ENCODE results near the gene PACSIN1. TPM values are rescaled to one million over a fixed set of nuclear protein-coding genes. Genes with fewer than 3 reads are reported as not detected.

The PACSIN1 gene
- total RNA-seq, 1 experiment from 2014 or later = not detected

DNA sequence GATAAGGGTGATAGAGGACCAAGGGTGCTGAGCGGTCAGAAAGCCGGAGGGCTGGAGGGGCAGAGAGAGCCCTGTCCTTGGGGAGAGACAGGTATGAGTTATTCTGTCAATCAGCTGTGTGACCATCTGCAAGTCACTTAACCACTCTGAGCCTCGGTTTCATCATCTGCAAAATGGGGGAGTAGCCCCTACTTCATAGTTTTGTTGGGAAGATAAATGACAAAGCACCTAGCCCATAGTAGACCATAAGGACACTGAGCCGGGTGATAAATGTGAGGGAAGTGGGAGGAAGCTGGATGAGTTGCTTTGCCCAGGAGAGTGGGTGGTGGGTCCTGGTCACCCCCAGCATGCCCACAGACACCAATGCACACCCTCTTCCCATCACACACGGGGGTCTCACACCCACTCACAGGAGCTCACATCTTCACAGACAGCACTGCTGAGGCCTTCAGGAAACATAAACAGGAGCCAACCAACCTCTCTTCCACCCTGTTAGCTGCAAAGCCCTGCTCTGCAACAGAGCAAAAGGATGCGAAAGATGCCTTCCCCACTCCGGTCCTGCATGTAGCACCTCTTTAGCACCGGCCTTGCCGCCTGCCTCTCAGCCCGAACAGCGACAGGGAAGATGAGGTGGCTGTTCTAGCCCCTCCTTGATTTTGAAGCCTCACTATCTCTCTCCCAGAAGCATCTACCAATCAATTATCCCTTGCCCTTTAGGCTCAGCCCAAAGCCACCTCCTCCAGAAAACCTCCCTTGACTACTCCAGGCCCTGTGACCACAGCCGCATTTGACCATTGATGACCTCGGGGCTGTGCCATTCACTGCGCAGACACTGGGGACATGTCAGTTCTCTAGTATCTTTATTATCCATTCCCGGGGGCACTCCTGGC, 71.3 kb downstream of the PACSIN1 start:
- no peaks in the 10 kb centered on the region for H3K27me3 ChIP-seq (replicated peaks)
- H3K36me3 ChIP-seq = no peaks in the 10 kb centered on the region
- DNase-seq (ENCODE audit: low read depth in 1 of 2, low spot score in 2 of 2) = no peak

DNA sequence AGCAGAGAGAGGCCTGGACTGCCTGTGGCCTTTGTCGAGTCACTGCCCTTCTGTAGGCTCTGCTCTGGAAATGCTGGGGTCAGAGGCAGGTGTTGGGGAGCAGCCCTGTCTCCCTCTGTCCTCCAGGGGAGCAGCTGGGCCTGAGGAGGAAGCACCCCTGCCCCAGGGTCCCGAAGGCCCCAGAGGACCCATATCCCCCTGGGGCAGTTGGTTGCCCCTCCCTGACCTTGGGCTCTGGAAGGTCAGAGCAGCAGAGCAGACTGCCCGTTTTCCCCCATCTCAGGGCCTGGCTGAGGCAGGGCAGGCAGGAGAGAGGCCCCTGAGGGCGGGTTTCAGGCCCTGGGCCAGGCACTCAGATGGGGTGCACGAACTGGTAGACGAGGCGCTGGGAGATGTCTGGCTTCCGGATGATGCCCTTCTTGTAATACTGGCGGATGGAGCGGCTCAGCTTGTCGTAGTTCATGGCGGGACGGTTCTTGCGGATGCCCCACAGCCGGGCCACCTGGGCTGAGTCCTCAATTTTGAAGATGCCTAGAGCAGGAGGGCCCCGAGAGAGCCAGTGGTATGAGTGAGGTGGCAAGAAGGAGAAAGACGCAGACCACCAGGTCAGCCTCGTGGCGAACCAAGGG, 72.2 kb downstream of the PACSIN1 start:
- DNase-seq (ENCODE audit: low read depth in 1 of 2, low spot score in 2 of 2) = no peak
- H3K9me3 ChIP-seq (replicated peaks) = no peaks in the 10 kb centered on the region
- no peak overlapping the region for H3K4me3 ChIP-seq
- H3K27me3 ChIP-seq (replicated peaks) = no peaks in the 10 kb centered on the region
- H3K4me1 ChIP-seq (replicated peaks) = no peaks in the 10 kb centered on the region
- no peak overlapping the region for H3K27ac ChIP-seq
- no peaks in the 10 kb centered on the region for H3K36me3 ChIP-seq

More for the DNA sequence above, 71.3 kb downstream of the PACSIN1 start:
- H3K9me3 ChIP-seq (replicated peaks) = no peaks in the 10 kb centered on the region
- H3K4me3 ChIP-seq = no peak overlapping the region
- no peaks in the 10 kb centered on the region for H3K4me1 ChIP-seq (replicated peaks)
- no peak overlapping the region for H3K27ac ChIP-seq

DNA sequence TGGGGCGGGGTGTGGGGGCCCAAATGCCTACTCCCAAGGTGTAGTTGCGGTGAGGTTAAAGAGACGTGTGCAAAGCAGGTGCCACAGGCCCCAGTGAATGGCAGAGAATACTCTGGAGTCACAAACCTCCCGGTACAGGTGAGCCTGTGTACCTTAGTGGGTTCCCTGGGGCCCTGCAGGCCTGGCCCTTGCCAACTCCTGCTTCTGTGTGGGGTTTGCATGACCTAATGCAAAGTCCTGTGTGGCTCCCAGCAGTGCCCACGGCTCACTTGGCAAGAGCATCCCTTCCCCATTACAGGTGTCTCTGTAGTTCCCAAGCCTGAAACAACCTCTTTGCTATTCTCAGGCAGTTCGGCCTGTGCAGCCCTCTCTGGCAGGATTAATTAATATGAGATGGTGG, 72.7 kb downstream of the PACSIN1 start:
- H3K4me1 ChIP-seq (replicated peaks) = peaks cover 4% of the 10 kb centered on the region
- H3K27ac ChIP-seq = no peak overlapping the region

GRCh38 chr6:34539181-34539580, 73.3 kb downstream of the PACSIN1 start:
- Histone ChIP-seq H3K36me3 (no peaks in the 10 kb centered on the region), H3K27ac (no peak overlapping the region), H3K4me3 (no peak overlapping the region), H3K27me3 (replicated peaks) (no peaks in the 10 kb centered on the region), H3K9me3 (replicated peaks) (no peaks in the 10 kb centered on the region), H3K4me1 (replicated peaks) (peaks cover 9% of the 10 kb centered on the region)
- no peak for DNase-seq (ENCODE audit: low read depth in 1 of 2, low spot score in 2 of 2)

More for the DNA sequence above, 72.7 kb downstream of the PACSIN1 start:
- Histone ChIP-seq H3K27me3 (replicated peaks) (no peaks in the 10 kb centered on the region), H3K9me3 (replicated peaks) (no peaks in the 10 kb centered on the region), H3K36me3 (no peaks in the 10 kb centered on the region), H3K4me3 (no peak overlapping the region)
- DNase-seq (ENCODE audit: low read depth in 1 of 2, low spot score in 2 of 2) = no peak

GRCh38 chr6:34540222-34540621, 74.3 kb downstream of the PACSIN1 start:
- no peaks in the 10 kb centered on the region for H3K27me3 ChIP-seq (replicated peaks)
- H3K4me3 ChIP-seq = no peak overlapping the region
- H3K36me3 ChIP-seq = no peaks in the 10 kb centered on the region
- DNase-seq (ENCODE audit: low read depth in 1 of 2, low spot score in 2 of 2) = no peak
- H3K9me3 ChIP-seq (replicated peaks) = no peaks in the 10 kb centered on the region
- peaks cover 9% of the 10 kb centered on the region for H3K4me1 ChIP-seq (replicated peaks)
- H3K27ac ChIP-seq = no peak overlapping the region

- Histone ChIP-seq H3K27me3 (replicated peaks) (no peaks in the 10 kb centered on the region), H3K36me3 (no peaks in the 10 kb centered on the region)
These were observed 75.0 kb downstream of the PACSIN1 start for GRCh38 chr6:34540841-34541240.

GRCh38 chr6:34543421-34543820, 77.5 kb downstream of the PACSIN1 start:
- H3K27ac ChIP-seq = no peak overlapping the region
- no peaks in the 10 kb centered on the region for H3K27me3 ChIP-seq (replicated peaks)
- DNase-seq (ENCODE audit: low read depth in 1 of 2, low spot score in 2 of 2) = no peak
- H3K4me1 ChIP-seq (replicated peaks) = peaks cover 9% of the 10 kb centered on the region
- H3K4me3 ChIP-seq = no peak overlapping the region
- H3K36me3 ChIP-seq = no peaks in the 10 kb centered on the region
- no peaks in the 10 kb centered on the region for H3K9me3 ChIP-seq (replicated peaks)

More at GRCh38 chr6:34540841-34541240, 75.0 kb downstream of the PACSIN1 start:
- no peak overlapping the region for H3K4me3 ChIP-seq
- no peak overlapping the region for H3K27ac ChIP-seq
- DNase-seq (ENCODE audit: low read depth in 1 of 2, low spot score in 2 of 2) = no peak
- no peaks in the 10 kb centered on the region for H3K9me3 ChIP-seq (replicated peaks)
- H3K4me1 ChIP-seq (replicated peaks) = peaks cover 9% of the 10 kb centered on the region

DNA sequence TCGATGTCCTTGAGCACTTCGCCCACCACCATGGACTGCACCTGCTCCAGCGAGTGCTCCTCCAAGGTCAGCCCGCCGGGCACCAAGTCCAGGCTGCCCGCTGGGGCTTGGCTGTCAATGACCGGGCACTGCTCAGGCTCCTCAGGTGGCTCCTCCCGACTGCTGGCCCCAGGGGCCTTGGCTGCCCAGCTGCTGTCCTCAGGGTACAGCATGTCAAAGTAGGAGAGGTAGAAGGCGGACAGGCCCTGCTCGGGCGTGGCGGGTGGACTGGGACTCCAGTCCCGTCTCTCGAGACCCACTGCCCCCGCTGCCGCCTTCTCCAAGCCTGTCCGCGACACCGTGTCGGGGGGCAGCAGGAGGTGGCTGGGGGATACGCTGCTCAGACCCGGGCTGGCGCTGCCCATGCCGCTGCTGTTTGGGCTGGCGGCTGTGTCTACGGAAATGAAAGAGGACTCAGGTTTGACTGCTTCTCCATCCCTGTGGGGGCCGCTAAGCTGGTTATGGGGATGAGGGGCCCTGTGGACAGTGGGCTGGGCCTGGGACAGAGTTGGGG, 78.3 kb downstream of the PACSIN1 start:
- DNase-seq (ENCODE audit: low read depth in 1 of 2, low spot score in 2 of 2) = no peak
- Histone ChIP-seq H3K27me3 (replicated peaks) (no peaks in the 10 kb centered on the region), H3K27ac (no peak overlapping the region), H3K9me3 (replicated peaks) (no peaks in the 10 kb centered on the region), H3K36me3 (no peaks in the 10 kb centered on the region), H3K4me1 (replicated peaks) (peaks cover 9% of the 10 kb centered on the region), H3K4me3 (no peak overlapping the region)

- H3K4me1 ChIP-seq (replicated peaks) = peaks cover 9% of the 10 kb centered on the region
- H3K36me3 ChIP-seq = no peaks in the 10 kb centered on the region
- no peaks in the 10 kb centered on the region for H3K9me3 ChIP-seq (replicated peaks)
- no peaks in the 10 kb centered on the region for H3K27me3 ChIP-seq (replicated peaks)
- no peak for DNase-seq (ENCODE audit: low read depth in 1 of 2, low spot score in 2 of 2)
- no peak overlapping the region for H3K27ac ChIP-seq
- no peak overlapping the region for H3K4me3 ChIP-seq
These were observed 79.0 kb downstream of the PACSIN1 start for GRCh38 chr6:34544776-34545471.

DNA sequence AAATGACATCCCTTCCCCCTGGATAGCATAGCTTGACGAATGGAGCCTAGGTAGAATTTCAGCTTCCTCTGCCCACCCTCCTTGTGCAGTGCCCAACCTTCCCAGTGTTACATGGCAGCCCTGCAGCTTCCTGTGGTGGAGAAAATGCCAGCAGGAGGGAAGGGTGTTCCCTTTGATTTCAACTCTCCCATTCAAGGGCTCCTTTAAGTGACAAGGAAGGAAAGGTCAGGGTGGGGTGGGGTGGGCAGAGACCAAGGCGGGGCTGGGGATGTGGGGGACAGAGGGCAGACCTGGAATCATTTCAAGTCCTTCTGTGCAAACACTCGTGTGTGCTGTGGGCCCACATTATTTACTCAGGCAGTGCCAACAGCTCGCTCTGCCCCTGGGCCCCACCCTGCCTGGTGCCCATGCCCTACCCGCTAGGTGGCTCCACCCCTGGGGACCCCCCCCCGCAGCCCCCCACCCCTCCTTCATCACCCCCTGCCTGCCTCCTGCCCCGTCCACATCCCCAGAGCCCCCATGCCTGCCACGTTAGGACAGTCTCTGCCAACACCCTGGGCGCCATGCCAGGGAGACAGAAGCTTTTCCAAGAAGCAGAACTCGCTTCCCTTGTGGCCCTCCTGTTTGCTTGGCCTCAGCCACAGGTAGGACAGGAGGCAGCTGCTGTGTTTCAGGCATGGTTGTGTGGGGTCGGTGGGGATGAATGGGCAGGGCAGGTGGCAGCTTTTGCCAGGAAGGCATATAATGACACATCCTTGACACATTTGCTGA, 80.9 kb downstream of the PACSIN1 start:
- Histone ChIP-seq H3K9me3 (replicated peaks) (no peaks in the 10 kb centered on the region), H3K36me3 (no peaks in the 10 kb centered on the region), H3K4me3 (no peak overlapping the region), H3K27me3 (replicated peaks) (no peaks in the 10 kb centered on the region), H3K27ac (no peak overlapping the region), H3K4me1 (replicated peaks) (peaks cover 9% of the 10 kb centered on the region)
- no peak for DNase-seq (ENCODE audit: low read depth in 1 of 2, low spot score in 2 of 2)

- no peaks in the 10 kb centered on the region for H3K27me3 ChIP-seq (replicated peaks)
- peaks cover 9% of the 10 kb centered on the region for H3K4me1 ChIP-seq (replicated peaks)
- no peaks in the 10 kb centered on the region for H3K9me3 ChIP-seq (replicated peaks)
- DNase-seq (ENCODE audit: low read depth in 1 of 2, low spot score in 2 of 2) = no peak
- H3K36me3 ChIP-seq = no peaks in the 10 kb centered on the region
- no peak overlapping the region for H3K27ac ChIP-seq
- H3K4me3 ChIP-seq = no peak overlapping the region
These were observed 82.1 kb downstream of the PACSIN1 start for GRCh38 chr6:34547701-34548644.

DNA sequence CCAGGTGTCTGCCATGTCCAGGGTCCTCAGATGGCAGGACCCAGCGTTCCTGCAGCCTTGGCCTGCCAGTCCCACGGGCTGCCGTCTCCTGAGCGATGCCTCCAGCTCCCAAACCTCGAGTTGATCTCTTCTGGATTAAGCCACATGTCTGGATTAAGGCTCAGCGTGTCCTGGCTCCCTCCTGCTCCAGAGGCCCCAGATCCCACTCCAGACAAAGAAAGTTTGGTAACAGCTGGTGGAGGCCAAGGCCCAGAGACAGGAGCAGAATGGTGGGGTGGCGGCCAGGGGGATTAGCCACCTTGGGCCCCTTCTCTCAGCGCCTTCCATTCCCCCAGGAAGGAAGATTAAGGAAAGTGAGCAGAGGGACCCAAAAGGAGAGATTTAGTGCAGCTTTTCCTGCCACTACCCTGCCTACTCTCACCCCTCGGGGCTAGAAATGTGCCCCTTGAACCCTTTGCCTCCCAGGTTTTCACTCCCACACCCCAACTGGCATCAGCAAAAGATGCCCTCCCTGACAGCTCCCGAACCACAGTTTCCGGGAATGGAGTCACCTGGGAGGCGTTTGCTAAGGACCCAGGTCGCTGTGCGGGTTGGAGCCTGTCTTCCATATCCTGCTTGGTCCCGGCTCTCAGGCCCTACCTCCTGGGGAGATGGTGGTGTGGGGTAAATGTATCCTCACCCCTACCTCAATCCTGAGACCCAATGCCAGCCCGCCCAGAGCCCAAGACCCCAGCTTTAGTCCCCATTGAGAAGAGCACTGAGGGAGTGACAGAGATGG, 83.3 kb downstream of the PACSIN1 start:
- Histone ChIP-seq H3K36me3 (no peaks in the 10 kb centered on the region), H3K9me3 (replicated peaks) (no peaks in the 10 kb centered on the region), H3K4me1 (replicated peaks) (no peaks in the 10 kb centered on the region), H3K27me3 (replicated peaks) (no peaks in the 10 kb centered on the region), H3K4me3 (no peak overlapping the region), H3K27ac (no peak overlapping the region)
- no peak for DNase-seq (ENCODE audit: low read depth in 1 of 2, low spot score in 2 of 2)

Measured in SJSA1 (cell line).